Right atrium auricular region (tissue), 2 donors: ENCODE data around the gene ENG. TPM values are rescaled to one million over a fixed set of nuclear protein-coding genes. Genes with fewer than 3 reads are reported as not detected.
A peak's percentile ranks its signal among the peaks of the same experiment; 100 is the strongest.

Source experiments
- DNase-seq: peaks from one replicate; pipeline ENCODE4 v3.0.0-alpha.2; 2019; ENCODE audit warnings: low spot score
- H3K27ac ChIP-seq, 2 donors: fragments of 200-600 bp; sonication (generic); 1 replicate in 1 of 2; 2 replicates in 1 of 2; pipeline ENCODE4 v1.5.1; 2016 to 2019
- H3K27me3 ChIP-seq, 2 donors: fragments of 200-600 bp; sonication (generic); one replicate each; pipeline versions ENCODE4 v1.5.1 to v1.6.0; 2017 to 2019
- H3K36me3 ChIP-seq: fragments of 200-600 bp; sonication (generic); one replicate; pipeline ENCODE4 v1.5.1; 2016
- H3K4me1 ChIP-seq, 2 donors: fragments of 200-600 bp; sonication (generic); one replicate each; pipeline versions ENCODE4 v1.5.1 to v1.6.0; 2017 to 2019
- H3K4me3 ChIP-seq, 2 donors: fragments of 200-600 bp; sonication (generic); 1 replicate in 1 of 2; 2 replicates in 1 of 2; pipeline ENCODE4 v1.5.1; 2017 to 2019; ENCODE audit warnings: mild to moderate bottlenecking in 1 of 2, moderate library complexity in 1 of 2
- H3K9me3 ChIP-seq, 2 donors: fragments of 200-600 bp; sonication (generic); one replicate each; pipeline ENCODE4 v1.5.1; 2019
- CTCF ChIP-seq, 2 donors: fragments of 200-600 bp; sonication (generic); IDR thresholded peaks; one replicate each; pipeline ENCODE4 v1.5.1; 2019; ENCODE audit warnings: antibody characterized with exemption in 2 of 2
- microRNA-seq, 2 donors: library from miRNA; unstranded; fragments of <30 nt; microRNA quantifications; one replicate each; pipeline ENCODE4, GENCODE V29; 2016 to 2017; ENCODE audit warnings: borderline number of aligned reads in 2 of 2, borderline replicate concordance in 1 of 2
- total RNA-seq, 2 donors: library from RNA; depleted of rRNA; stranded (reverse); fragments of >200 nt; gene quantifications; one replicate each; pipeline ENCODE4 v1.1.0, GENCODE V29; 2016

ENG gene
- total RNA-seq, 2 donors from 2014 or later: 142 to 511 TPM

DNA sequence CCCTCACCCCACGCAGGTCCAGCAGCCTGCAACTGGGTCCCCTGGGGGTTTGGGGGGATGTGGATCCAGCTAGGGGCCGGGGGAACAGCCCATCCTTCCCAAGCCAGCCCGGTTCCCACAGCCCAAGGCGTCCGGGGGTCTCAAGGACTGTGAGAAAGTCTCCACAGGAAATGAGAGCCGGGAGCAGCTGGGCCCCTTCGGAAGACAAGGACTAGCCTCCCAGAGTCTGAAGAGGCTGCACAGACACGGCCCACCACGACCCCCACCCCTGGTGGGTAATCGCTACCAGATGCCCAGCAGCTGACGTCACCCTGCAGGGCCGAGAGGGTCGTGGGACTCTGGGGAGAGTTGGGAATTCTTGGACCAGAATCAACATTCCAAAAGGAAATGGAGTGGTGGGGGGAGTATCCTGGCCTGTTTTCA lies 86.5 kb downstream of the ENG start:
- H3K4me1 ChIP-seq: peaks cover 0 to 61% of the 10 kb centered on the region in 2 donors
- peak overlapping the region; percentile 71 to 83 for H3K27ac ChIP-seq
- no peaks in the 10 kb centered on the region for H3K27me3 ChIP-seq
- H3K36me3 ChIP-seq: no peaks in the 10 kb centered on the region
- H3K9me3 ChIP-seq: no peaks in the 10 kb centered on the region
- no peak for DNase-seq
- no peak for TF ChIP-seq CTCF (IDR thresholded peaks at IDR 0.05)
- H3K4me3 ChIP-seq: peak overlapping the region; percentile 10 to 27

GRCh38 chr9:127767410-127767809 lies 87.0 kb downstream of the ENG start:
- no peaks in the 10 kb centered on the region for H3K27me3 ChIP-seq
- peak overlapping the region; percentile 71 to 83 for H3K27ac ChIP-seq
- no peak for DNase-seq
- H3K36me3 ChIP-seq: no peaks in the 10 kb centered on the region
- H3K4me3 ChIP-seq: peak overlapping the region in 1 of 2 donors; percentile 27
- H3K4me1 ChIP-seq: peaks cover 0 to 66% of the 10 kb centered on the region in 2 donors
- H3K9me3 ChIP-seq: no peaks in the 10 kb centered on the region
- TF ChIP-seq CTCF (IDR thresholded peaks at IDR 0.05): no peak

GRCh38 chr9:127765418-127765817 lies 89.0 kb downstream of the ENG start:
- TF ChIP-seq CTCF (IDR thresholded peaks at IDR 0.05): no peak
- no peaks in the 10 kb centered on the region for H3K36me3 ChIP-seq
- DNase-seq: no peak
- peak overlapping the region; percentile 53 to 67 for H3K27ac ChIP-seq
- H3K27me3 ChIP-seq: no peaks in the 10 kb centered on the region
- H3K4me1 ChIP-seq: peaks cover 0 to 67% of the 10 kb centered on the region in 2 donors
- H3K4me3 ChIP-seq: no peak overlapping the region
- H3K9me3 ChIP-seq: no peaks in the 10 kb centered on the region

Small RNA genes lying within 50 kb of the gene (microRNA-seq; reads per million reads assigned to microRNA genes)
- gene MIR2861: 0 reads per million in 2 donors
- gene MIR3960: 0 reads per million in 2 donors
- 0 reads per million in 2 donors for gene MIR4672

Other genes starting within 250 kb of the ENG start
- gene STXBP1, start 242.4 kb downstream of the ENG start, total RNA-seq: 10 to 100 TPM; 44.9 to 72.8 TPM
- not detected for gene CFAP157, start 147.7 kb downstream of the ENG start, total RNA-seq
- 10 to 100 TPM; 16.5 to 16.7 TPM for gene PTRH1, start 139.0 kb downstream of the ENG start, total RNA-seq
- gene TTC16, start 138.6 kb downstream of the ENG start, total RNA-seq: under 1 TPM; 0.11 to 0.16 TPM
- 1 to 10 TPM; 3.9 to 7.0 TPM for gene TOR2A, start 119.4 kb downstream of the ENG start, total RNA-seq
- 10 to 100 TPM; 11.5 to 16.5 TPM for gene SH2D3C, start 76.0 kb downstream of the ENG start, total RNA-seq
- gene CDK9, start 68.6 kb downstream of the ENG start, total RNA-seq: 10 to 100 TPM; 37.2 to 53.3 TPM
- 10 to 100 TPM; 43.9 to 47.0 TPM for gene FPGS, start 51.8 kb downstream of the ENG start, total RNA-seq
- 100 to 1,000 TPM; 263 to 398 TPM for gene AK1, start 23.0 kb upstream of the ENG start, total RNA-seq
- 100 to 1,000 TPM in 1 of 2 donors, 10 to 100 TPM in 1; 68.2 to 106 TPM for gene ST6GALNAC6, start 44.9 kb upstream of the ENG start, total RNA-seq
- gene ST6GALNAC4, start 62.4 kb upstream of the ENG start, total RNA-seq: 10 to 100 TPM; 31.7 to 59.0 TPM
- under 1 TPM in 1 of 2 donors, not detected in 1; 0.20 TPM for gene PIP5KL1, start 76.1 kb upstream of the ENG start, total RNA-seq
- 10 to 100 TPM in 1 of 2 donors, 1 to 10 TPM in 1; 4.7 to 11.4 TPM for gene DPM2, start 83.2 kb upstream of the ENG start, total RNA-seq
- gene EEIG1, start 126.3 kb upstream of the ENG start, total RNA-seq: 10 to 100 TPM in 1 of 2 donors, 1 to 10 TPM in 1; 8.3 to 11.6 TPM
- 1 to 10 TPM; 5.8 to 8.2 TPM for gene NAIF1, start 212.7 kb upstream of the ENG start, total RNA-seq
- 10 to 100 TPM in 1 of 2 donors, 1 to 10 TPM in 1; 8.2 to 11.8 TPM for gene SLC25A25, start 213.6 kb upstream of the ENG start, total RNA-seq